GM19467 (cell line): Measurements from ENCODE around the gene RNF180.
"Not testable (repeated sequence)": the region's sequence is repeated elsewhere in the genome, so short reads cannot be mapped to it uniquely, and the experiment has no call there.

Source experiments
- ATAC-seq: cut with Tn5 transposase; IDR thresholded peaks from one replicate; pipeline ENCODE4 v1.9.1; 2021; ENCODE audit warnings: mild to moderate bottlenecking, moderate library complexity; ENCODE audit not compliant: unreplicated experiment

Gene RNF180

DNA sequence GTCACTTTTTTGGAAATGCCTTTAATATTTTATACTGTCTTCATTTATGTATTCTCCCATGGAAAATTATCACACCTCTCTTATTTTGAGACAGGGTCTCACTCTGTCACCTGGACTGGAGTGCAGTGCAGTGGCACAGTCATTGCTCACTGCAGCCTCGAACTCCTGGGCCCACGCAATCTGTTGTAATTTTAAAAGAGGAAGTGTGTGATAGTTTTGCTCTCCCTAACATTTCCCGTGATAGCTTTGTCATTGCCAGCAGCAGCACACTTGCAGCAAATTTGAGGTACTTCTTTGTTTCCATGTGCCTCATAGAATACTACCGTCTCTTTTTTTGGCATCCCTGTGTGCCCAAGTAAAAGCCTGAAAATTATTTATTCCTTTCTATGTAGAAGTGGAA lies 103.5 kb downstream of the RNF180 start:
- no peak for ATAC-seq

DNA sequence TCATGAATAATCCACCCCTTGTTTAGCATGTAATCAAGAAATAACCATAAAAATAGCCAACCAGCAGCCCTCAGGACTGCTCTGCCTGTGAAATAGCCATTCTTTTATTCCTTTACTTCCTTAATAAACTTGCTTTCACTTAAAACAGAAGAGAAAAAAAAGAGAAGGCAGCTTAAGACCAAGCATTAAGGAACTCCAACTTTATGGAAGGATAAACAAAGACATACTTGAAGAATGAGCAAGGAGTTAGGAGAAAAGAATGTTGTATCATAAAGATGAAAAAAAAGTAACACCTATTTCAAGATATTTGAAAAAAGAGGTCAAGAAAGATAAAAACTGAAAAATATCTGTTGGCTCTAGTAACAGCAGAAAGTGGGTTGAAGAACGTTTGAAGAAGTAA lies 107.6 kb downstream of the RNF180 start:
- ATAC-seq = no peak

- ATAC-seq = no peak
Measured at GRCh38 chr5:64285188-64286130, 119.8 kb downstream of the RNF180 start.

DNA sequence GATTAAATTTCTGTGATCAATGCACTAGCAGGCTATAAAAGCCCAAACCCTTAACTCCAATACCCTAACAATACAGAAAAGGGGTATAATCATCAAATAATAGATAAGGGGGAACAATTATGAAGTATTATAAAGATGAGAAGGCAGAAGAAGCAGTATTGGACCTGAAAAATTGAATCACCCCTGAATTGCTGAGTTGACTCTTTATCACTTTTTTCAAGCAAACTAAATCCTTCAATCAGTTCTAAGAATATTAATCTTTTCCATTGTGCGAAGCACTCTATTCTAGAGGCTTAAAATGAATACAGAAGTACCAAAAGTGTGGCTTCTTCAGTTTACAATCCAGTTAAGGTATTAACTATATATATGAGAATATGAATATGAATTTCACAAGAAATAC lies 120.7 kb downstream of the RNF180 start:
- ATAC-seq = no peak

DNA sequence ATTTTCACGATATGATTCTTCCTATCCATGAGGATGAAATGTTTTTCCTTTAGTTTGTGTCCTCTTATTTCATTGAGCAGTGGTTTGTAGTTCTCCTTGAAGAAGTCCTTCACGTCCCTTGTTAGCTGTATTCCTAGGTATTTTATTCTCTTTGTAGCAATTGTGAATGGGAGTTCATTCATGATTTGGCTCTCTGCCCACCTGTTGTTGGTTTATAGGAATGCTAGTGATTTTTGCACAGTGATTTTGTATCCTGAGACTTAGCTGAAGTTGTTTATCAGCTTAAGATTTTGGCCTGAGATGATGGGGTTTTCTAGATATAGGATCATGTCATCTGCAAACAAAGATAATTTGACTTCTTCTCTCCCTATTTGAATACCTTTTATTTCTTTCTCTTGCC lies 122.9 kb downstream of the RNF180 start:
- not testable (repeated sequence) for ATAC-seq

- no peak for ATAC-seq
Measured at GRCh38 chr5:64292611-64293215, 127.1 kb downstream of the RNF180 start.

DNA sequence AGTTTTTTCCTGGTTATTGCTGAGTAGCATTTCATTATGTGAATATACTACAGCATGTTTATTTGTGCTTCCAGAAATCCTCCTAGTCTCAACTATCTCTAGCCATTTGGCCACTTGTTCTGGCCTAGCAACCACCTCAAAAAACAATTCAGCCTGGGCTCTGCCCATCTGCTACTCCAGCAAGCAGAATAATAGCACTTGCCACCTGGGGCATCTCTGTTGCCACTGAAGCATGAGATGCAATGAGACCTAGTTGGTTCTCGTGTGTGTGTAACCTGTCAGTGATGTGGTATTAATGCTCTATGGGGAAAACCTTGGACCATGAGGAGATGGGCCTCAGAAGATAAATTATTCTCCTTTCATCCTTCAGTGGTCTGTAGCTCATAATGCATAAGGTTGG lies 129.5 kb downstream of the RNF180 start:
- ATAC-seq = no peak

DNA sequence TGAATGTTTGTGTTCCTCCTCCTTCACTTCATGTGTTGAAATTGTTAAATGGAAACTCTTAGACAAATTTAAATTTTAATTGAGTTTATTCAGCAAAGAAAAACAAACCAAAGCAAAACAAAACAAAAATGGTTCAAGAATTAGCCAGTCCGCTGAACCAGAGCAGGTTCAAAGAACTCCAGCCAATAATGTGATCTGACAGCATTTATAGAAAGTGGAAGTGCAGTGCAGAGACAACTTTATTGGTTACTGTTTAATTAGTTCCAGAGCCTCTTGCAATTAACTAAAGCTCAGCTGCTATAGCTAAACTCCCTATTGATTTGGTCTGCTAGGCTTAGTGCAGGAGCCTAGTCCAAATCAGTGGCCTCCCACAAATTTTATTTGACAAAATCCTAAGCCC lies 132.9 kb downstream of the RNF180 start:
- no peak for ATAC-seq

- ATAC-seq = no peak
Measured at GRCh38 chr5:64299805-64300204, 134.2 kb downstream of the RNF180 start.

DNA sequence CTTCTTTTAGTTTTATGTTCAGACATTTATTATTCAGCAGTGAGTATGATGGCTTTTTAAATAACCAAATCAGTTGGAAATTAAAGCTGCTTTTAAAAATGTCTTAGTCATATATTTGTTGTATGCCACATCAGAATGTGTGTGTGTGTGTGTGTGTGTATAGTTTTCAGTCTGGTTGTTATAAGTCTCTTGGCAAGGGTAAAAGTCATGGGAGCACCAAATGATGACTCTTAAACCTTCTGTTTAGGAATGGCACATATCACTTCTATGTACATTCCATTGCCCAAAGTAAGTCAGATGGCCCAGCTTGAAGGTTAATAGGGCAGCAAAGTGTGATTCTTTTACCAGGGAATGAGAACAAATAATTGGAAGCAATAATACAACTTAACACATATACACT lies 135.9 kb downstream of the RNF180 start:
- ATAC-seq = no peak

DNA sequence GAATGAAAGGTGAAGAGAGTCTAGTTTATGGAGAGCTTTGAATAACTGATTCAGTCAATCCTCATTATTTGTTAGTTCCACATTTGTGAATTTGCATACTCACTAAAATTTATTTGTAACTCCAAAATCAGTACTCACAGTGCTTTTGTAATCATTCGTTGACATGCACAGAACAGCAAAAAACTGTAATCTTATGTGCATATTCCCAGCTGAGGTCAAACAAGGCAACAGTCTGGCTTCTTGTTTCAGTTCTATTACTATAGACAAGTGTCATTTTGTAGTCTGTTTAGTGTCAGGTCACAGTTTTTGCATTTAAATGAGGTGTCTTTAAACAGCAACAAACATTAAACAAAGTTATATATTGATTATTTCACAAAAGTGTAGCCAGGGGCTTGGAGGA lies 142.5 kb downstream of the RNF180 start:
- ATAC-seq = no peak

DNA sequence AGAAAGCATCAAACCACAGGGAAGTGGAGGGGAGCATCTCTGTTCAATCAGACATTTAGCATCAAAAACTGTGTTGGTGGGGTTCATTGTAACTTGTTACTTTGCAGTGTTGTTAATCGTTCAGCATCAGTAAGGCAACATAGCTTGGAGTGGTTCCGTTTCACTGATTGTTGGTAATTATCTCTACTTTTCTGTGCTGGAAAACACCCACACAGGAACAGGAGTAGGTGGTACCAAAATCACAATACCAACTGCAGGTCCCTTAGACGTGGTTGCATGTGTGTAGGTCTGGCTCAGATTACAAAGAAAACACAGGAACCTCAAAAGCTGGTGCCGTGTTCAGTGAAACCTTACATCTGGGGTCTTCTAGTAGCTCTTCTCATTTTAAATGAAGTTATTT lies 146.8 kb downstream of the RNF180 start:
- no peak for ATAC-seq

GRCh38 chr5:64315778-64316177 lies 150.1 kb downstream of the RNF180 start:
- ATAC-seq = no peak

DNA sequence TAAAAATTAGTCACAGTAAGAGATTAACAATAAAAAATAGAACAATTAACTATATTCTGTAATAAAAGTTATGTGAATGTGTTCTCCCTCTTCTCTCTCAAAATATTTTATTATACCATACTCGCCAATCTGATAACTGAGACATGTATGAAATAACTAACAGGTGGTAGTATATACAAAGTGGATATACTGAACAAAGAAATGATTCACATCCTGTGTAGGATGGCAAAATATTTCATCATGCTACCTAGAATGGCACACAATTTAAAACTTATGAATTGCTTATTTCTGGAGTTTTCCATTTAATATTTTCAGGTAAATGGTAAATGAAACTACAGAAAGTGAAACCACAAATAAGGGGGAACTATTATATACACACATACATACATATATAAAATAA lies 152.5 kb downstream of the RNF180 start:
- no peak for ATAC-seq

GRCh38 chr5:64323591-64323990 lies 157.9 kb downstream of the RNF180 start:
- ATAC-seq = no peak

- no peak for ATAC-seq
Measured at GRCh38 chr5:64330728-64331231, 165.1 kb downstream of the RNF180 start.

GRCh38 chr5:64331597-64332277 lies 166.1 kb downstream of the RNF180 start:
- ATAC-seq = no peak

DNA sequence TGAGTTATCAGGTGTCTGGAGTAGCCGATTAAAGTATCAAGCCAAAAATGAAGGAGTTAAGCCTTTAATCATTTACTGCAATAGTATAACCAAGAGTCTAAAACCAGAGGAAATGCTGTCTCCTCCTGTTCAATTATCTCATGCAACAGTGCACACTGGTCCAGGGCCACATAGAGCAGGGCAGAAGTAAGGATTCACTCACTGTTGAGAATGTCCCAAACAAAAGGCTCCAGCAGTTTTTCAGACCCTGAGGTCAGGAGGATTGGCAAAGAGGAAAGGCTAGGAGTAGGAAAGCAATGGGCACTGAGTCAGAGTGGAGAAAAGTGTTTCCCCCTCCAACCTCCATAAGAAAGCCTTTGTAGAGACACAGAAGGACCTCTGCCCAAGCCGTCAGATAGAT lies 168.2 kb downstream of the RNF180 start:
- no peak for ATAC-seq

DNA sequence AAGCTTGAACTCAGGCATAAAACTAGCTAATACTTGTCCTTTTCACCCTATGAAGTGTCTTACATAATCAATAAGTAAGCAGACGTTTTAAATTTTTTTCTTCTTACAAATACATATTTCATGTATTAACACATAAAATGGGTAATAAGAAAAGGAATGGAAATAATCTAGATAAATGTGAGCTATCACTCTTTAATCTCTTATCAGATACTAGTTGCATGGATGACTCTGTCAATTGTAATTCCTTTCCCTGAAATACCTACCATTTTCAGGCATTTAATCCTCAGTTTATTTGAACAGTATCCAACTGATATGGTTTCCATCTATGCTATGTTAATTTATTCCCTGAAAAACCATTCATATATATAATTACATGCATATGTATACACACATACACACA lies 174.1 kb downstream of the RNF180 start:
- no peak for ATAC-seq

GRCh38 chr5:64340293-64340692 lies 174.7 kb downstream of the RNF180 start:
- no peak for ATAC-seq

- no peak for ATAC-seq
Measured at GRCh38 chr5:64341340-64341739, 175.7 kb downstream of the RNF180 start.

DNA sequence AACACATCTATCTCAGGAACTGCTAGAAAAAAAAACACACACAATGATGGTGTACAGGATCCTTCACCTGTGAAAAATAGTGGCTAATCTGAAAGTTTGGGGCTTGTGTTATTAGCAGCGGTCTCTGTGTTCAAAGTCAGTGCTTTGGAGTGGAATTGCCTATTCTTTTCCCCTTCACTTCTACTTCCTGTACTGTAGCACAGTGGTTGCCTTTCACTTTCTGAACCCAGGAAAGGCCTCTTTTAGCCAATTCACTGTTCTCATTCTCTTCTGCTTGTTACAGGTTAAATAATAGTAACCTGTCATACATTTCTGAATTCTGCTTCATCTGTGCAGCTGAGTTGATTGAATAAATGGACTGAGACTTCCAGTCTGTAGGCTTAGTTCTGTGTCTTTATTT lies 178.9 kb downstream of the RNF180 start:
- no peak for ATAC-seq
